A673 (cell line): Measurements from ENCODE around the gene SPP2. TPM values are rescaled to one million over a fixed set of nuclear protein-coding genes. Genes with fewer than 3 reads are reported as not detected.

ENCODE experiments used
- BruUV-seq: library from RNA; stranded (reverse); fragments of 400-500 nt; replicated peaks from 2 replicates; lab custom pipeline; 2021; lab: Mats Ljungman, UMichigan
- CTCF ChIA-PET: fragments of 300-600 bp; sonication (Branson Sonifier 250); formaldehyde crosslinking; loops from one replicate; lab custom pipeline; 2022; ENCODE audit warnings: antibody characterized with exemption; lab: Charles Lee
- POLR2A ChIA-PET: fragments of 300-600 bp; sonication (Branson Sonifier 250); formaldehyde crosslinking; loops from one replicate; lab custom pipeline; 2022; ENCODE audit warnings: antibody characterized with exemption; ENCODE audit not compliant: low non-redundant PET; lab: Charles Lee
- DNase-seq: peaks from one replicate; pipeline ENCODE4 v3.0.0-alpha.2; 2015; ENCODE audit warnings: low spot score
- H3K27ac ChIP-seq: fragments of 200-600 bp; sonication (generic); 2 replicates; pipeline ENCODE4 v1.5.1; 2016; ENCODE audit warnings: mixed run types, low read depth, mild to moderate bottlenecking, mixed read lengths, antibody characterized with exemption, low read length; ENCODE audit not compliant: poor library complexity, severe bottlenecking
- H3K27me3 ChIP-seq: fragments of 200-600 bp; sonication (generic); replicated peaks from 2 replicates; pipeline ENCODE4 v1.6.1; 2017; ENCODE audit warnings: mixed run types, low read depth, mild to moderate bottlenecking, mixed read lengths, antibody characterized with exemption, low read length; ENCODE audit not compliant: insufficient read depth, poor library complexity
- H3K36me3 ChIP-seq: fragments of 200-600 bp; sonication (generic); 2 replicates; pipeline ENCODE4 v1.6.1; 2016; ENCODE audit warnings: mixed run types, mild to moderate bottlenecking, mixed read lengths, antibody characterized with exemption, low read length; ENCODE audit not compliant: insufficient read depth, poor library complexity, severe bottlenecking
- H3K4me1 ChIP-seq: fragments of 200-600 bp; sonication (generic); 2 replicates; pipeline ENCODE4 v1.6.1; 2017; ENCODE audit warnings: mixed run types, mild to moderate bottlenecking, mixed read lengths, antibody characterized with exemption, low read length; ENCODE audit not compliant: insufficient read depth, poor library complexity, severe bottlenecking
- H3K4me3 ChIP-seq: fragments of 200-600 bp; sonication (generic); 2 replicates; pipeline ENCODE4 v1.5.1; 2016; ENCODE audit warnings: low read depth, mixed run types, mild to moderate bottlenecking, mixed read lengths, low read length; ENCODE audit not compliant: poor library complexity, severe bottlenecking
- H3K9me3 ChIP-seq: fragments of 200-600 bp; sonication (generic); 2 replicates; pipeline ENCODE4 v1.6.1; 2016; ENCODE audit warnings: mixed run types, low read depth, mild to moderate bottlenecking, mixed read lengths, antibody characterized with exemption, low read length; ENCODE audit not compliant: poor library complexity, severe bottlenecking
- EZH2 ChIP-seq: fragments of 200-600 bp; sonication (generic); IDR thresholded peaks from 2 replicates; pipeline ENCODE4 v1.6.1; 2017; ENCODE audit warnings: borderline replicate concordance, low read depth, mild to moderate bottlenecking, mixed read lengths, antibody characterized with exemption, low read length; ENCODE audit not compliant: poor library complexity, severe bottlenecking
- intact Hi-C: fragments of 100-400 bp; cut with micrococcal nuclease; formaldehyde crosslinking; loops from one replicate; pipeline ENCODE4 v1.10.0; 2022; ENCODE audit not compliant: unreplicated experiment
- total RNA-seq: library from RNA; stranded (reverse); gene quantifications from 2 replicates; pipeline ENCODE4 v1.2.3, GENCODE V29; 2021
- TF ChIP-seq, protein P1 (sequence below): fragments of 300-800, 200-600 bp; sonication (generic); conservative IDR thresholded peaks from 2 replicates; pipeline ENCODE4 v1.5.1; 2017; ENCODE audit warnings: low read depth, mild to moderate bottlenecking, antibody characterized with exemption, low read length, moderate library complexity, mixed read lengths

The SPP2 gene
- total RNA-seq, 1 experiment from 2014 or later, result not detected

DNA sequence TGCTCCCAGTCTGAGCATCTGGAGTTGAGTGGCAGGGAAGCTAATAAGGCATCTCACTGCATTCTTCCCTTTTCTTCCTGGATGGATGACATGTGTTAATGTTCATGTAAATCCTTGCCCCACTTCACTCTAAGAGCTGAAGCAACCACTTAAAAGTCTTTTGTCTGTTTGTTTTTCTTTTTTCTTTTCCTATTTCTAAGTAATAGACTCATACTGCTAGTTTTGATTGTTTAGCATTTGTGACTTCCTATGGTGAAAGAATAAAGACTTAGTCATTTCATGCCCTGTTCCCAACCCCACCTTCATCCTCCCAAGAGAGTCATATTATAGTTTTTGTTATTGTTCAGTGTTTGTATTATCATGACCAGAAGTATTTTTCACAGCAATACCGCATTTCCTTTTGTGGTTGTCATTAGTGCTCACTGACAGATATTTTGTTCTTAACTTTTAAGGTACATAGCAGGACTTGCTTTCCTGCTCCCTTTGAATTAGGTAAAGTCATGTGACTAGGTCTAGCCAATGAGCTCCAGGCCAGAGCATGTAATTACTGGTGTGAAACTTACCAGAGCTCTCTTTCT, 18.1 kb upstream of the SPP2 start:
- peaks cover 8% of the 10 kb centered on the region for H3K4me1 ChIP-seq
- ChIA-PET CTCF (no interaction called here), POLR2A (no interaction called here)
- no peak for TF ChIP-seq EZH2
- TF ChIP-seq, protein P1, sequence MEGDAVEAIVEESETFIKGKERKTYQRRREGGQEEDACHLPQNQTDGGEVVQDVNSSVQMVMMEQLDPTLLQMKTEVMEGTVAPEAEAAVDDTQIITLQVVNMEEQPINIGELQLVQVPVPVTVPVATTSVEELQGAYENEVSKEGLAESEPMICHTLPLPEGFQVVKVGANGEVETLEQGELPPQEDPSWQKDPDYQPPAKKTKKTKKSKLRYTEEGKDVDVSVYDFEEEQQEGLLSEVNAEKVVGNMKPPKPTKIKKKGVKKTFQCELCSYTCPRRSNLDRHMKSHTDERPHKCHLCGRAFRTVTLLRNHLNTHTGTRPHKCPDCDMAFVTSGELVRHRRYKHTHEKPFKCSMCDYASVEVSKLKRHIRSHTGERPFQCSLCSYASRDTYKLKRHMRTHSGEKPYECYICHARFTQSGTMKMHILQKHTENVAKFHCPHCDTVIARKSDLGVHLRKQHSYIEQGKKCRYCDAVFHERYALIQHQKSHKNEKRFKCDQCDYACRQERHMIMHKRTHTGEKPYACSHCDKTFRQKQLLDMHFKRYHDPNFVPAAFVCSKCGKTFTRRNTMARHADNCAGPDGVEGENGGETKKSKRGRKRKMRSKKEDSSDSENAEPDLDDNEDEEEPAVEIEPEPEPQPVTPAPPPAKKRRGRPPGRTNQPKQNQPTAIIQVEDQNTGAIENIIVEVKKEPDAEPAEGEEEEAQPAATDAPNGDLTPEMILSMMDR, result no peak
- no peaks in the 10 kb centered on the region for H3K9me3 ChIP-seq
- H3K27ac ChIP-seq, result no peak overlapping the region
- peaks cover 30% of the 10 kb centered on the region for H3K27me3 ChIP-seq
- no peak overlapping the region for H3K4me3 ChIP-seq
- H3K36me3 ChIP-seq, result no peaks in the 10 kb centered on the region
- intact Hi-C loops, result no loop called here
- BruUV-seq, result no TSS peak
- DNase-seq, result peak; percentile 31

DNA sequence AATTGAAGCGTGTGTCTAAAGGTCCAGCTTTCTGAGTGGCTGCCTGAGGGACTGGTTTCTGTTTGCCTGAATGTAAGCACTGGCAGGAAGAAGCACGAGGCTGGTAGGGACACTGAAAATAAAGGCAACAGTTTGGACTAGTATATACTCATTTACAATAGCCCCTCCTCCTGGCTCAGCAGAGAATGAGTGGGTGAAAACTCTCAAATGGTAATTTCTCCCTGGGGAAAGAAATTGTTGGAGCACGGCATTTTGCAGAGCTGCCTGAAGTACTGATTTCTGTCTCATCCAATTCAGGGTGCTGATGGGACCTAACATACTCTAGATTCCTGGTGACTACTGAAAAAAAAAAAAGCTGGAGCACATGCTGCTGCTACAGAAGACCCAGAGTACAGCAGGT, 17.3 kb upstream of the SPP2 start:
- DNase-seq, result peak; percentile 46
- H3K36me3 ChIP-seq, result no peaks in the 10 kb centered on the region
- intact Hi-C loops, result no loop called here
- CTCF ChIA-PET, result no interaction called here
- H3K27me3 ChIP-seq, result peaks cover 29% of the 10 kb centered on the region
- TF ChIP-seq, protein P1, result no peak
- no peak for TF ChIP-seq EZH2
- H3K4me3 ChIP-seq, result no peak overlapping the region
- peaks cover 8% of the 10 kb centered on the region for H3K4me1 ChIP-seq
- H3K9me3 ChIP-seq, result no peaks in the 10 kb centered on the region
- no TSS peak for BruUV-seq
- no peak overlapping the region for H3K27ac ChIP-seq
- POLR2A ChIA-PET, result no interaction called here

DNA sequence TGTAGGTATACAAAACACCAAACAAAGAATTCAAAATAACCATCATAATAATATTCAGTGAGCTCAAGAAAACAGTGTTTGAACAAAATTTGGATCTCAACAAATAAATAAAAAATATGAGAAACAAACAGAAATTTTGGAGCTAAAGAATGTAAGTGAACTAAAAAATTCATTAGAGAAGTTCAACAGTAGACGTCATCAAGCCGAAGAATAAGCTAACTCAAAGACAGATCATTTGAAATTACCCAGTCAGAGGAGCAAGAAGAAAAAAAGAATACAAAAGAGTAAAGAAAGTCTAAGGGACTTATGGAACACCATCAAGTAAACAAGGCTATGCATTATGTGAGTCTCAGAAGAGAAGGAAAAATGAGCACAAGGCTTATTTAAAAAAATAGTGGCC, 16.6 kb upstream of the SPP2 start:
- Histone ChIP-seq H3K4me1 (peaks cover 8% of the 10 kb centered on the region), H3K36me3 (no peaks in the 10 kb centered on the region), H3K27me3 (peaks cover 25% of the 10 kb centered on the region), H3K4me3 (no peak overlapping the region), H3K27ac (no peak overlapping the region), H3K9me3 (no peaks in the 10 kb centered on the region)
- POLR2A ChIA-PET, result no interaction called here
- no peak for DNase-seq
- TF ChIP-seq, protein P1, result no peak
- TF ChIP-seq EZH2, result no peak
- intact Hi-C loops, result no loop called here
- BruUV-seq, result no TSS peak
- CTCF ChIA-PET, result no interaction called here
